Activated CD4-positive, alpha-beta T cell treated with anti-CD3 and anti-CD28 coated beads, Interleukin-2, amount 50 U/mL, for 48 hours (primary cell): ENCODE data around the gene CTSC.

Source experiments
- DNase-seq, 2 experiments: peaks; one replicate each; pipeline ENCODE4 v3.0.0-alpha.2; 2020

The CTSC gene

DNA sequence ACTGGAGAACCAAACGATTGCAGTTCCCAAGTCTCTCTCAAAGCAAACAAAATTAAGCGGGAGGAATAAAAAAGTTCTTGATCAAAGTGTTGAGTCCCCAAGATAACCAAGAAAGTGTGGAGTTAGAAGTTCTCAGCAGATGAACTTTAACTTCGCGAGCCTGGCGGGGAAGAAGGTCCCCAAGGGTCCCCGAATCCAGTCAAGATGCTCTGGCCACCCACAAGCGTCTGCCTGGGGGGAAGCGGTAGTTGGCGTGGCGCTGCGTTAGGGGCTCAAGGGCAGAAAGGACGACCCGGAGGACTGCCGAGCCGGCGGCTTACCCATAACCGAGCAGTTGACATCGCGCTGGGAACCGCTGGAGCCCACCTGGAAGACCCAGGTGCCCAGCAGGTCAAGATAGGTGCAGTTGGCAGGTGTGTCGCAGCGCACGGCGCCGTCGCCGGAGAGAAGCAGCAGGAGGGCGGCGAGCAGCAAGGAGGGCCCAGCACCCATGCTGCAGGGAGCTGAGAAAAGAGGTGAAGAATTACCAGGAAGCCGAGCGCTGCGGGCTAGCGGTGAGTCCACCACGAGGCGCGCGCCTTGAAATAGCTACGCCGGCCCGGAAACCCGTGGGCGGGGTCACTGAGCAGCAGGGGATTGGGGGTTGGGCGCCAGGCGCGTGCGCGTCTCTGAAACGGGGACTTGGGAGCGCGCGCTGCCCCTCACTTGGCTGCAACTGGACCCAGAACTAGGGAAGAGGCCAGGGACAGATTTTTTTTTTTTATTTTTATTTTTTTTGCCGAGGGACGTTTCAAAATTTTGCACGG lies at the start of gene CTSC:
TSS of gene CTSC (minus strand) at position 556 of the 806 bp plus-strand sequence. CDS start at position 492, 64 bp downstream.
- DNase-seq, result peak; percentile 95 to 96

- no peak for DNase-seq
Observed at GRCh38 chr11:88384669-88385005, 47.1 kb upstream of the CTSC start.

GRCh38 chr11:88384004-88384668 lies 46.6 kb upstream of the CTSC start:
- DNase-seq, result no peak

- DNase-seq, result no peak
Observed at GRCh38 chr11:88383447-88383846, 45.9 kb upstream of the CTSC start.

GRCh38 chr11:88379130-88379529 lies 41.6 kb upstream of the CTSC start:
- no peak for DNase-seq

DNA sequence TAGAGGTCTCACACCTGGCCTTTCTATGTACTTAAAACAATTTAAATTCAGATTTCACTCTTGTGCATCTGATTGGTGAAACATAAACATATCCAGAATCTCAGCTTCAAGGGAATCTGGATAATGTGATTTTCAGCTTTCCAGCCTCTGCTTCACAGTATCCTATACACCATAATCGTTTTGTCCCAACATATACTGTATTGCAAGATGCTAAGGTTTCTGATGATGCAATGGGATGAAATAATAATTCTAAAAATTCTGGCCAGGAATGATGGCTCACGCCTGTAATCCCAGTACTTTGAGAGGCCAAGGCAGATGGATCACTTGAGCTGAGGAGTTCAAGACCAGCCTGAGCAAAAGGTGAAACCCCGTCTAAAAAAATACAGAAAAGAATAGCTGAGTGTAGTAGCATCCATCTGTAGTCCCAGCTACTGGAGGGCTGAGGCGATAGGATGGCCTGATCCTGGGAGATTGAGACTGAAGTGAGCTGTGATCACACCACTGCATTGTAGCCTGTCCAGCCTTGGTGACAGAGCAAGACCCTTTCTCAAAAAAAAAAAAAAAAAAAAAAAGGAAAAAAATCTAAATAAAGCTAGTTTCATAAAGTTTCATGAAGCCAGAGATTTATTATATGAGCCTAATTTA lies 41.0 kb upstream of the CTSC start:
- DNase-seq, result no peak

DNA sequence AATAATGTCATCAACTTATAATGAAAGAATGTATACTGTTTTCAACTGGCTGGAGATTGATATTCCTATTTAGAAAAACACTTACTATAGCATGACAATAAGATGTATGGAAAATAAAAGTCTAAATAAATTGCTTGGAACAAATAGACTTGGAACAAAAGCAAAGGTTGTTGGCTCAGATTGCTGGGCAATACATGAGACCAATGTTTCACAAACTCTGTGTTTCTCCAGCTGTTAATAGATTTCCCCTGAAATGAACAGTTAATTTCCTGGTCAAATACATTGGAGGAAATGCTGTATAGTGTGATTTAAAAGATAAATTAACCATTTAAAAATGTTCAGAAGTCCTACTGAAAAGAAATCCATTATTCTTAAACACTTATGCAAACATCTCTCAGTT lies 40.1 kb upstream of the CTSC start:
- no peak for DNase-seq

DNA sequence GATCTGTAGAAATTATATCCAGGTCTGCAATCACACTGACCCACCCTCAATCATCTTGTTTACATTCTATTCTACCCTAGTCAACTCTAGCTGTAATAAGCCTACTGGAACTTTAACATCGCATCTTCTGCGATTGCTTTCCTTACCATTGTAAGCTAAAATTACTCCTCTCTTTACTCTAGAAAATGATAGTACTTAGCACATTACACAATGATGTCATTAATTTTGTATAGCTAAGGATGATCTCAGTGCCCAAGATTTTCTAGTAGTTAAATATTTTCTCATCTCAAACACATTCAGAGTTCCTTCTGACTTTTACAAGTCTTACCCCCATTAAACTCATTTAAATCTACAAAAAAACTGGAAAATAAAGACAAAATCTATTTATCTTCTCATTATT lies 39.6 kb upstream of the CTSC start:
- no peak for DNase-seq

DNA sequence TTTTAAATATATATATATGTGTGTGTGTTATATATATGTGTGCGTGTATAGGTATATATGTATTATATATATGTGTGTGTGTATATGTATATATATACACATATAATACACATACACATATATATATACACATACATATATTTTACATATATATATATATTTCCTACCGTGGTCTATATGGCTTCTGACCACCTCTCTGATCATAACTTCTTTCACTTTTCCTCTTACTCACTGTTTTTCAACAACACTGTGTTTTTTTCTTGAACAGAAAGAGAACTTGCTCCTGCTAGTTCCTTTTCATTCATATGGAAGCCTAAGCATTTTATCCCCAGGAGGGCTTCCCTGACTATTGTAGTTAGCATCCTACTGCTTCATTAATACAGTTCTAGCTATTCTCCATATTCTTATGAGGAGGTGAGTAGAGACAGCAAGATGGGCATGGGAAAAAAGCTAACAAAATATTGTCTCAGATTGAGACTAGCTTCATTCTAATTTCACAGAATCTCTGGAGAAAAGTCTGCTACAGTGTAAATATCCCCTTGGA lies 38.5 kb upstream of the CTSC start:
- no peak for DNase-seq

GRCh38 chr11:88370782-88371181 lies 33.2 kb upstream of the CTSC start:
- no peak for DNase-seq

GRCh38 chr11:88367310-88367709 lies 29.8 kb upstream of the CTSC start:
- DNase-seq, result no peak

DNA sequence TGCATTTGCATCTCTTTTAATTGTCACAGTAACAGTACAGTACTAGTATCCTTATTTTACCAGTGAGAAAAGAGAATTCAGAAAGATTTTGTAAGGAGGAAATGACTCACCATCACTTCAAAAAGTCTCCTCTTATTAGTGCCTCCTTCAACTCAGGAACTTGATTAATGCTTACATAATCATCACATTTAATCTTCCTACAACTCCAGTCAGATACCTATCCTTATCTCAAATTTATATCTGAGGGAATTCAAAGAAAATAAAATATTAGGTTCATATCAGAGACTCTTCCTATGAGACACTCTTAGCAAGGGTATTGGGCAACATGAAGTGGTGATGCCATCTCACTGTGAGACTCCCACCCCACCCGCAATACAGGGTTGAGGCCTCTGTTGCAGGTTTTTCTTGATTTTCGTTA lies 26.1 kb upstream of the CTSC start:
- no peak for DNase-seq

DNA sequence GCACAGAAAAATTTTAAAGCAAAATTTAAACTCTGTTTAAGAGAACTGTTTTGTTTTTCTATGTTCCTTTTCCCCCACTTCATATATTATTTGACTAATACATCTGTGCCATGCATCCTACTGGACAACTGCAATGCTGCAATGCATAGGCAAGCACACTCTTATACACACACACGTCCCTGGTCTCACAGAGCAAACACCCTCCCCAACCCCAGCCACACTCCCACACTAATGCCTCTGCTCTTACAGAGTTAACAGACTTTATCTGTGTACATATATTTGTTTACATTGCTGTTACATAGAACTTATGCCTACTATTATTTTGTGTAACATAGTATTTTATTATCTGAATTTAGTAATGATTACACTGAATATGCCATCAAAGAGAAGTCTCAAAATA lies 25.5 kb upstream of the CTSC start:
- no peak for DNase-seq

- DNase-seq, result no peak
Observed at GRCh38 chr11:88360141-88360540, 22.6 kb upstream of the CTSC start.

GRCh38 chr11:88359541-88359940 lies 22.0 kb upstream of the CTSC start:
- no peak for DNase-seq

- no peak for DNase-seq
Observed at GRCh38 chr11:88359114-88359513, 21.6 kb upstream of the CTSC start.

DNA sequence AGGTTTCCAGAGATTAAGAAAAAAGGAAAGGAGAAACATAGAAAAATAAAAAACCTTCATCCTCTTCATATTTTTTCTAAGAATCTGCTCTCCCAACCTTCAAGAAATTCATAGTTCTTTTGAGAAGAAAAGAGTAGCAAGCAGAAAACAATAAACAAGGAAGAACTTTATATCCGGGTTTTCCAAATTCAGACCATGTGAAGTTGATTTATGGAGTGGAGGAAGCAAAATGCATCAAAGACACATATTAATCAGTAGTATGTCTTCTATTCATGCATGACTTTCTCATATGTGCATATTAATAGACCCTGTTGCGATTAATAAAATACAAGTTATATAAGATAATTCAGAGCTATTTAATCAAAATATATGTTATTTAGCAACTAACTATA lies 20.5 kb upstream of the CTSC start:
- DNase-seq, result no peak

DNA sequence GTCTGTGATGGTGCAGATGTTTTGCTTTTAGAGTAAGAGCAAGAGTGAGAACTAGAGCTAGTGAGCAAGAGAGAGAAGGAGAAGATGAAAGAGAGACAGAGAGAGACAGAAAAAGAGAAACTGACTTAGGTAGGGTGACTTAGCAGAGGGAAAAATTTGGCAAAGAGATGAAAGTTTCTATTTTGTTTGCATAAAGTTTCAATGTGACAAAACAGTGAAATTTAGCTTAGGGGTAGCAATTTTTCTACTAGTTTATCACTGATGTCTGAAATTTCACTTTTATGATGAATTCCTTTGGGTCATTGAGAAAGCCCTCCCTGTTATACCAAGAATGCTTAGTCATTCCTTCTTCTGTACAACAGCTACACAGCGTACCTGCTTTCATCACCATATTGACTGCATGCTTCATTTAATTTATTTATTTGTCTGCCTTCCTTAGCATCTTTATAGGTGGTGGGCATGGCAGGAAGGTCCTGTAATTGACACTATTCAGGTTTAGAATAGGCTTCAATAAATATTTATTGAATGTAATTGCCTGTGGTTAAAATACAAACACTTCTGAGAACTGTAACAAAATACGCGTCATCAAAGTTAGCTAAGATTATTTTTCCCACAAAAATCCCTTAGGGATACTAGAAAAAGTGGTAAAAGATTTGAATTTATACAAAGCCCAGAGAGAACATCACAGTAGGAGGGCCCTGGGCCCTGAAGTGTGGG lies 19.9 kb upstream of the CTSC start:
- DNase-seq, result no peak

- no peak for DNase-seq
Observed at GRCh38 chr11:88355887-88356286, 18.4 kb upstream of the CTSC start.

- no peak for DNase-seq
Observed at GRCh38 chr11:88354912-88355311, 17.4 kb upstream of the CTSC start.

- no peak for DNase-seq
Observed at GRCh38 chr11:88353835-88354496, 16.4 kb upstream of the CTSC start.

DNA sequence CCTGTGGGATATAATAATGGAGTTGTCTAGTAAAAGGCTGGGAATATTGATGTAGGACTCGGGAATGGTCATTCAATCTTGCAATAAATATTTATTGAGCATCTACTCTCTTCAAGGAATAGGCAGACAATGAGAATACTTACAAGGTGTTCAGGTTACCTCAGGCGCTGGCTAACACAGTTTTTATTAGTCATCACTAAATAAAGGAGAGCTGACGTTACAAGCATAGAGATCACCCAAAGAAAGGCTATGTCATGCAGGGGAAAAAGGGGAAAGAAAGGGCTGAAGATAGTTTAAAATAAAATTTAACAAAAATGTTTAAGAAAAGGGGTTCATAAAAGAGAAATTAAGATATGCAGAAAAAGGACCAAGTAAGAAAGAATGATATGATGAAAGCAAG lies 15.8 kb upstream of the CTSC start:
- DNase-seq, result no peak

GRCh38 chr11:88352139-88352538 lies 14.6 kb upstream of the CTSC start:
- DNase-seq, result no peak
